ENCODE data around the gene CRB1.

Gene CRB1

DNA sequence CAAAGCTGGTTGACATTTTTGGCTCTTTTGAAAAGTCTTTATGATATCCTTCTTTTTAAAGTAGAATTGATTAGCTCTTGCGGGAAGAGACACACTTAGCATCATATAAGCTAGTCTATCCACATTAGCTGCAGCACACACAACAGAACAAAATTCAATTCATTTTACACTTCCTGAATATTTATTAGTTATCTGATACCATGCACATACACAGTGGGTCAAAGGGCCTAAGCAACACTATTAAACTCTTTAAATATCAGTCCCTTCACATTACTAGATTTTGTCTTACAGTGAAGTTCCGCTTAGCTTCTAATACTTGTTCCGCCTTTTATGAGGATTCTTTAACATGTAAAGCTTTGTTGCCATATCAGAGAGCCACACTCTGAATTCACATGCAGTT, 169.5 kb downstream of the CRB1 start:
- TF ChIP-seq, protein P1, sequence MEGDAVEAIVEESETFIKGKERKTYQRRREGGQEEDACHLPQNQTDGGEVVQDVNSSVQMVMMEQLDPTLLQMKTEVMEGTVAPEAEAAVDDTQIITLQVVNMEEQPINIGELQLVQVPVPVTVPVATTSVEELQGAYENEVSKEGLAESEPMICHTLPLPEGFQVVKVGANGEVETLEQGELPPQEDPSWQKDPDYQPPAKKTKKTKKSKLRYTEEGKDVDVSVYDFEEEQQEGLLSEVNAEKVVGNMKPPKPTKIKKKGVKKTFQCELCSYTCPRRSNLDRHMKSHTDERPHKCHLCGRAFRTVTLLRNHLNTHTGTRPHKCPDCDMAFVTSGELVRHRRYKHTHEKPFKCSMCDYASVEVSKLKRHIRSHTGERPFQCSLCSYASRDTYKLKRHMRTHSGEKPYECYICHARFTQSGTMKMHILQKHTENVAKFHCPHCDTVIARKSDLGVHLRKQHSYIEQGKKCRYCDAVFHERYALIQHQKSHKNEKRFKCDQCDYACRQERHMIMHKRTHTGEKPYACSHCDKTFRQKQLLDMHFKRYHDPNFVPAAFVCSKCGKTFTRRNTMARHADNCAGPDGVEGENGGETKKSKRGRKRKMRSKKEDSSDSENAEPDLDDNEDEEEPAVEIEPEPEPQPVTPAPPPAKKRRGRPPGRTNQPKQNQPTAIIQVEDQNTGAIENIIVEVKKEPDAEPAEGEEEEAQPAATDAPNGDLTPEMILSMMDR (IDR thresholded peaks at IDR 0.05), result no peak

DNA sequence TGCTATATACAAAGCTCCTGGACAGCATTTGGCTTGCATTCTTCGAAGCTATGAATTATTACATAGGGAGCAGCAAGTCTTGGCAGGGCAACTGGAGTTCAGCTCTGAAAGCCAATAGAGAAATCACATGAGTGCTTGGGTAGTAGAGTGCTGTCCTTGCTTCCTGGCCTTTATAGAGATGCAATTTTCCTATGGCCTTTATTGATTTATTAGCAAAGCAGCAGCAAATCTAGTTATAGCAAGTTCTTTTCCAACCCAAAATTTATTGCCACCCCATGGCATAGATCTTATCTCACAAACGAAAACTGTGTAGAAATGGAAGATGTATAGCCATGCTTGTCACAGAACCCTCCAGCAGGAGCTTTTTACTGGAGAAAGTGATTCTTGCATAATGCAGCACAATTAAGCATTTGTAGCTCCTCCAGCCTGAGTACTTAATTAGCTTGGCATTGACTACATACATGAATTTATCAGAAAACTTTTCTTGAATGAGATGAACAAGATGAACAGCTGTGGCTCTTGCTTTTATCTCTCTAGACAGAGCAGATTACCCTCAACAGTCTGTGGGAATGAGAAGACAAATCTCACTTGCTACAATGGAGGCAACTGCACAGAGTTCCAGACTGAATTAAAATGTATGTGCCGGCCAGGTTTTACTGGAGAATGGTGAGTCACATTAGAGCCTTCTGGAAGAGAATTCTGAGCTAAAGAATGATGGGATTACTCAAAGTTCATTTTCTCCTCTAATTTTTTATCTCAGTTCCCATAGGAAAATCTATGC, 170.1 kb downstream of the CRB1 start:
- TF ChIP-seq, protein P1 (IDR thresholded peaks at IDR 0.05), result no peak

DNA sequence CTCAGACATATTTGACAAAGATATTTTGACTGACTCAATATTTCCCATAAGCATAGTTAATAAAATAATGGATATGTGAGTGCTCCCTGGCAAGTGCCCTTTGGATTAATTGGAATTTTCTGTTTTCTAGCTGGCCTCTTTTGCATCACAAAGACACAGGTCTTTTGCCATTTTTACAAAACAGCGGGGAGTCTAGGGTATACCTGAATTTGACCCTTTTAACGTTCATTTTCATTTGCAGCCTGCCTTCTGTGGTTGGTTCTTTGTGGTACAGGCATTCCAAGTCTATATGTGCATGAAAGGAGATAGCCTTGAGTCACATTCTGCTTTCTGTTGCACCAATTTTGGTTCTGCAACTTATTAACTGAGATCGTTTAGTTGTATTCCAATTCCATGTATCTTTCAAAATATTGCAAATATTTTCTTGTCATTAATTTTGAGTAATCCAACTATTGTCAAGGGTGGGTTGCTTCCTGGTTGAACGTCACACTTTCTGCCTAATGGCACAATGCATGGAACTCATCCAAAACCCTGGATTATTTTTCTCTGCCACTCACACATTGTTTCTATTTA, 171.7 kb downstream of the CRB1 start:
- TF ChIP-seq, protein P1 (IDR thresholded peaks at IDR 0.05), result no peak

DNA sequence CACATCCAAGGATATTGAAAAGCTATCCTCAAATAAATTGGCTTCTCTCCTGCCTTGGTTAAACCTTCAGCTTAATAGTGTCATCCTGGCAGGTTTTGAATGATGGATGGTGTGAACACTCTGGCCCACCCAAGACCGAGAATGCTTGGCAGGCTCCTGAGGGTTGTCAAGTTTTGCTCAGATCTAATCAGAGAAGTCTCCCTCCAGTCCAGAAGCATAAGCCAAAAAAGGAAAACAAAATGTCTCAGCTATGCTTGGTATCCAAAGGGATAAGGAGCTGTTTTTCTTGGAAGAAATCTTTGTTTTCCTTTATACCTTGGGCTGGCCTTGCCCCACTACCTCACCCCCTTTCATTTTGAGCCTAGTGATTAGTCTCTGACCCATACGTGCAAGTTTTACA, 172.7 kb downstream of the CRB1 start:
- TF ChIP-seq, protein P1 (IDR thresholded peaks at IDR 0.05), result no peak

DNA sequence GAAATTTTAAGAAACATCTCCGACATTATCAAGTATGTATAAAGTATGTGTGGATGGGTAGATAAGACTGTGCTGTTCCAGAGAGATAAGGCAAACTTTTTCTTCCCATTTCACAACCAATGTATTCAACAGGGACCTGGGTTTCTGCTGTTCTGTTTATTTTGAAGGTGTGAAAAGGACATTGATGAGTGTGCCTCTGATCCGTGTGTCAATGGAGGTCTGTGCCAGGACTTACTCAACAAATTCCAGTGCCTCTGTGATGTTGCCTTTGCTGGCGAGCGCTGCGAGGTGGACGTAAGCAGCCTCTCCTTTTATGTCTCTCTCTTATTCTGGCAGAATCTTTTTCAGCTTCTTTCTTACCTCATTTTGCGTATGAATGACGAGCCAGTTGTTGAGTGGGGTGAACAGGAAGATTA, 174.0 kb downstream of the CRB1 start:
- TF ChIP-seq, protein P1 (IDR thresholded peaks at IDR 0.05), result no peak

DNA sequence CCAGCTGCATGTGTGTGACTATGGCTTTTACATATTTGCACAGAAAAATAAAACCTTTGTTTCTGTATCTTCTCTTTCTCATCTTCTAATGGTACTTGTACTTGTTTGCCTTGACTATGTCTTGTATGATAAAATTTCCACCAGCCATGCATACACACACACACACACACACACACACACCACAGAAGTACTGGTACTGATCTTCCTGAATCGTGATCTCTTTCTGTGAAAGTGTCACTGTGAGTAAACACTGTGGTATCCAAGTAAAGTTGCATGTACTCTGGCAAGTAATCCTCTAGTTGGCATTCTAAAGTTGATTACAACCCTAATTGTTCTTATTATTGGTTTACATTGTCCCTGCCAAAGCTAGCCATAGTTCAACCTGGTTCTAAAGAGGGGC, 176.7 kb downstream of the CRB1 start:
- TF ChIP-seq, protein P1 (IDR thresholded peaks at IDR 0.05), result no peak

DNA sequence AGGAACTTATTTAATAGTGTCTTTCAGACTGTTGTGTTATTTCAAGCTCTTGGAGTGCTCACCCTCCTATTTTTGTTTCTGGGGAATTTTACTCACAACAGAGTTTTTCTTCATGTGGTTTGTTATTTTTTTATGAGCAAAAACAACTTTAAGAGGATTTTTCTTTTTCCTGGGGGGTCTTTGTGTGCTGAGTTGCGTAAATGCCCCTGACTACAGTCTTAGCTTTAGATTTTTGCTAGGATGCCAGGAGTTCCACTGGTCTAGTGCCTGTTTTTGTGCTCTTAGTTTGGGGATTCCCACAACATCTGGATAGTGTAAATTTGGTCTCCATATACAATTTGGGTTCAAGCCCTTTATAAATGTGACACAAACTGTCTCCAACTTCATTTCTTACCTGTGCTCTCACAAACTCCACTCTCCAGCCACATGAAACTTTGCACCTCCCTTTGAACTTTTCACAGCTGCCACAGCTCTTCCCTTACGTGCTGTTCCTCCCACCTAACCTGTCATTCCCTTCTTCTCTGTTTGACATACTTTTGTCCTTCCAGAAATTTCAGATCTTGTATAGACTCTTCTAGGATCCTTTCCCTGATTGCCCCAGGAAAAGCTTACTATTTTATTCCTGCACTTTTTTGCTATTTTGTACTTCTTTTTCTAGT, 180.2 kb downstream of the CRB1 start:
- TF ChIP-seq, protein P1 (IDR thresholded peaks at IDR 0.05), result no peak

All from LNCAP (cell line).